ENCODE data around the gene GLI3. TPM values are rescaled to one million over a fixed set of nuclear protein-coding genes. Genes with fewer than 3 reads are reported as not detected.

GLI3 gene
- total RNA-seq, 1 donor from 2014 or later, result 4.1 TPM

DNA sequence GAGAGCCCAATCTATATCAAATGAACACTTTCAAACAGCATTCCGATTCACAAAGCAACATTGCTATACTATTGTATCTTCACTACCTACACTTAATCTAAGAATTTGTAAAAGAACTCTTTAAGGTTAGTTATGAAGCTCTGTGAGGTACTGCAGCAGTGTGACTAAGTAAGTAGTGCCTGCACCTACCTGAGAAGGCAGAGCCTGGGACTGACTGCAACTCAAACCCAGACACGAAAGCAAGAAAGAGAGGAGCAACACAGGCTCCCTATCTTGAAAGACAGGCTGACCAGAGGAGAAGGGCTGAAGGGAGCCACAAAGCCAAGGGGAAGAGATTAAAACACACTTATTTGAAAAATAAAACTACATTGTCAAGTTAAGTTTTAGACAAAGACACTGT lies 160.1 kb downstream of the GLI3 start:
- no peak for DNase-seq

GRCh38 chr7:42075418-42075817 lies 161.6 kb downstream of the GLI3 start:
- DNase-seq, result no peak

DNA sequence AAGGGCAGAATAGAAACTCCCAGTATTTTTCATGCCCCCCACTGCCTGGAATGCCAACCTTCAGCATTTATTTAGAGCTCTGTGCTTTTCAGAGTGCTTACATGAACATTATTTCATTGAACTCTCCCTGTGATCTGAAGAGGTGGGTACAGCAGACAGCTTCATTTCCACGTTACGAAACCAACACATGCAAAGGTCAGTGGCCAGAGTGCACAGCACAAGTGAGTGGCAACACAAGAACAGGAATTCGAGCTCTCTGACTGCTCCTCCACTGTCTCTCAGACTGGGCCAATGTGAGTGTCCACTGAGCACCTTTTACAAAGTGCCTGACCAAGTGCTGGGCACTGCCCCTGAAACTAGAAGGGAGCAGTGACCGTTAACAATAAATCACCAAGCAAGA lies 162.9 kb downstream of the GLI3 start:
- DNase-seq, result no peak

- no peak for DNase-seq
Observed at GRCh38 chr7:42071372-42072261, 165.4 kb downstream of the GLI3 start.

GRCh38 chr7:42070068-42070467 lies 166.9 kb downstream of the GLI3 start:
- DNase-seq, result no peak

DNA sequence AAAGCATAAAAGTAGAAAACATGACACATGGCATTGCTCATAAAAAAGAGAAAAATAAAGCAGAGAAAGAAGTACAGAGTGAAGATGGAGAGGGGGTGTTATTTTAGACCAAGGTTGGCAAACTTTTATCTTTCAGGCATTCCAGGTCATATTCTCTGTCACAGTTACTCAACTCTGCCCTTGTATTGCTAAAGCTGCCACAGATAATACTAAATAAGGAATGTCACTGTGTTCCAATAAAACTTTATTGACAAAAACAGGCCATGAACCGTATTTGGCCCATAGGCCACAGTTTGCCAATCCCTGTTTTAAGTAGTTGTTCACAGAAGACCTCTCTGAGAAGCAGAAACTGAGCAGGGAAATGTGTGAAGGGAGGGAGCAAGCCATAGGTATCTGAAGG lies 167.4 kb downstream of the GLI3 start:
- DNase-seq, result no peak

GRCh38 chr7:42068554-42069280 lies 168.3 kb downstream of the GLI3 start:
- DNase-seq, result no peak

- no peak for DNase-seq
Observed at GRCh38 chr7:42065942-42066341, 171.1 kb downstream of the GLI3 start.

- no peak for DNase-seq
Observed at GRCh38 chr7:42065015-42065414, 172.0 kb downstream of the GLI3 start.

GRCh38 chr7:42064534-42064933 lies 172.5 kb downstream of the GLI3 start:
- no peak for DNase-seq

DNA sequence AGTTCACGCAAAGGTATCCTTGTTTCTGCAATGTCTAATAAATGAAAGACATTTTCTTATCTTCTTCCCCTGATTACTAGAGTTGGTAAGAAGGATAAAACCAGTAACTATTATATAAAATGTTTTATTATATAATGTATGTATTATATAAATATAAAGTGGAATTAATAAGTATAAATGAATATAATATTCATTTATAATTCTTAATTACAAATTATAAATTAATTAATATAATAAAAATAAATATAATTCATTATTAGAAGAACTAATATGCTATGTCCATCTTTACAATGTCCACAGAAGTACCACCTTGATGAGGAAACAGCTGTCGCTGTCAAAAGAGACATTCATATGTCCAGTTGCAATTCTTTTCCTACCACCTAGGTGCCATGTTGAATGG lies 177.7 kb downstream of the GLI3 start:
- no peak for DNase-seq

GRCh38 chr7:42057331-42057730 lies 179.7 kb downstream of the GLI3 start:
- no peak for DNase-seq

- DNase-seq, result no peak
Observed at GRCh38 chr7:42055171-42055570, 181.8 kb downstream of the GLI3 start.

DNA sequence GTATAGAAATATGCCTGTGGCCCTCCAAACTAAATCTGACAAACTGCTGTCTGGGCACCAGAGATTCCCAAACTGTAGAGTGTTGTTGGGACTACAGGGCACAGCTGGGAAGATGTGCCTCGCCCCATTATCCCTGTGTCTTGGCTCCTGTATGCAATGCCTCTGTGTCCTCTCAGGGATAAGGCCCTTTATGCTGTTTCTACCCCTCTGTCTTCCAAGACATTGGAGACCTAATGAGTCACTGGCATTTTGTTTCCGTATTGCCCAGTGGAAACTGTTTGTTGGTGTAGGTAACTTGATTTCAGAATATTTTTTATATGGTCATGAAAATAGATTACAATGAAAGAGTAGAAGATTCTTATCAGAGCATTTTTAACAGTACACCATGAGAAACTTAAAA lies 183.2 kb downstream of the GLI3 start:
- DNase-seq, result no peak

DNA sequence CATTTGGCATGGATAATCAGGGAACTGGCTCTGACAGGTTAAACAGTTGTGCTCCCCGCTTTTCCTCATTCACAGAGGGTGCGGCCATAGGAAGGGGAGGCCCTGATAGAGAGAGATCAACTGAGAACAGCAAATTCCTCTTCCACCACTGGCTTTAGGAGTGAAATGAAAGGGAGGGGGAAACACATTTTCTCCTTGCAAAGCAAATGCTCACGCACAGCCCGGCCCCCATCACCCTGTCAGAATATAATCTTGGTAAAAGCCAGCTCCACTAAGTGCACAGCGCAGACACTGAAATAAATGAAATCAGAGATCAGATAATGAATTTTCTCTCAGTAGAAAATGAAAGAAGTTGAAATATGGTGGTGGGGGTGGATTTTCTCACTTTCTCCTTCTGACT lies 187.2 kb downstream of the GLI3 start:
- no peak for DNase-seq

DNA sequence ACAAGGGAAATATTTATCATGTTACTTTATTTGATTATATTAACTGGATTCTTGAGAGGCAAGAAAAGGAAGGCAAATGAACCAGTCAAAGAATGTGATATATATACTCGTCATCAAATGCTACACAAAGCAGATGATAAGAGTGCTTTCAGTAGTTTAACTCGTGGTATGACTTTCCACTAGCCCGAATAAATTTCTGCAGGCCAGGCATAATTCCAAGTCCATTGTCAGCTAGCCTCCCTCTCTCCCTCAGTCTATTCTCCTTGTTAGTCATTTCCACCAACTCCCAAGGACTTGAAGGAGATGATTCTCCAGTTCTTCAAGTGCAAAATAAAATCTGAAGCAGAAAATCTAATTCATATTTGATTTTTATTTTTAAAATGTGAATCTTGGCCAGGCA lies 190.5 kb downstream of the GLI3 start:
- no peak for DNase-seq

DNA sequence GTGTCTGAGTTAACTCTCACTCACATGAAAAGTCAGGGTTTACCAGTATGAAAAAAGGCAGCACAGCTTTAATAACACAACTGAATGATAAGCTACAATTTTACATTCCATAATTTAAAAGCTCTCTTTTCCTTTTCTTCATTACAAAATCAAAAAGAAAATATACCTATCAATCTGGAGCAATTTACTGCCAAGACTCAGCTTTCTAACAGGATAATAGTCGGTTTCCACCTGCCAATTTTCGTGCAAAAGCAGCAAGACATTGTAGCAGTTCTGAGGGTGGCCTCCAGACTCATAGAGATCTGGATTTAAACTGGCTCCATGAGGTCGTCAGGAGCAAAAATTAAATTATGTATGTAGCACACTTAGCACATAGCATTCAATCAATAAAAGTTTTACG lies 191.0 kb downstream of the GLI3 start:
- DNase-seq, result no peak

- no peak for DNase-seq
Observed at GRCh38 chr7:42039921-42040320, 197.1 kb downstream of the GLI3 start.

DNA sequence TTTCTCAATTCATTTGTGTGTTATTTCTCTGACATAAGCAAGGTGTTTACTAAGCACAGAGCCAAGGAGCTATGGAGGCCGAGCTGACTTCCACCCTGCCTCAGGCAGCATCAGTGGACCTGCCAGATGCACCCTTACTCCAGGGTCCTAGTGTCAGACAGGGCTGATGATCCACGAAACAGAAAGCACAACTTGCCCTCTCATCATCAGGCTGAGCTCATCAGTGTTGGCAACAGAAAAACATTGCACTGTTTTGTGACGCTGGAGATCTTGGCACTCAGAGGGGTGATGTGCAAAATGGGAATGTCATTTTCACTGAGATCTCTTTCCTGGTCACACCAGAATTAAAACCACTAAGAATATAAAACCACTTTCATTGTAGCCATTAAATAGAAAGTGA lies 201.8 kb downstream of the GLI3 start:
- no peak for DNase-seq

GRCh38 chr7:42033480-42033879 lies 203.5 kb downstream of the GLI3 start:
- no peak for DNase-seq

DNA sequence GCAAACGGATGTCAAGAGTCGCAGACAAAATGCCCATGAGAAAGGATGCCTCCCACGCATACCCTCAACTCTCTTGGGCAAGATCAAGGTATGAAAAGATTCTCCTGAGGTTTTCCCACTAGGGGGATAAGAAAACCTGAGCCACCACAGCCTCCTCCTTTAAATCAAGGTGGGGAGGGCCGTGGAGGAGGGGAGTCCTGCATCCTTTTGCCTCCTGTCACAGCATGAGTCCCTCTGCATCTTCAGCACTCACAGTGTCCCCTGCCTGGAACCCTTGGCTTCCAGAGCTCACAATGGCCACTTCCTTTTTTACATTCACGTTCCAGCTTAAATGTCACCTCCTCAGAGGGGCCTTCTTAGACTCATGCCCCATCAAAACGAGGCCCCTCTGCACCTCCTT lies 207.6 kb downstream of the GLI3 start:
- DNase-seq, result no peak

GRCh38 chr7:42027521-42027920 lies 209.5 kb downstream of the GLI3 start:
- no peak for DNase-seq

GRCh38 chr7:42026622-42027197 lies 210.3 kb downstream of the GLI3 start:
- DNase-seq, result no peak
